HEK293 (cell line): ENCODE data around the gene NPTX1.

Source experiments
- CTCF ChIA-PET: fragments of 350-600 bp; formaldehyde crosslinking; extraction: SDS; loops from one replicate; lab custom pipeline; 2021; ENCODE audit warnings: antibody characterized with exemption; lab: Yijun Ruan, JAX
- POLR2A ChIA-PET: fragments of 300-600 bp; formaldehyde crosslinking; extraction: SDS; loops from one replicate; lab custom pipeline; 2020; ENCODE audit warnings: antibody characterized with exemption, inconsistent platforms; lab: Yijun Ruan, JAX
- H3K27ac ChIP-seq: fragments of 200-500 bp; sonication (Bioruptor generic); 2 replicates; pipeline ENCODE4 v1.5.1; 2014; ENCODE audit warnings: low read depth, low read length, control low read depth, inconsistent platforms; ENCODE audit errors: extremely low read depth
- H3K36me3 ChIP-seq, 2 experiments: fragments of 200-500 bp in 1 of 2; sonication (Bioruptor generic) in 1 of 2; 1 replicate in 1 of 2; 2 replicates in 1 of 2; pipeline ENCODE4 v1.5.1; 2014 to 2017; ENCODE audit warnings: inconsistent platforms in 2 of 2, low read length in 2 of 2; ENCODE audit not compliant: control insufficient read depth in 2 of 2, insufficient read depth in 1 of 2
- H3K4me1 ChIP-seq: fragments of 200-500 bp; sonication (Bioruptor generic); 2 replicates; pipeline ENCODE4 v1.5.1; 2014; ENCODE audit warnings: mild to moderate bottlenecking, low read length, inconsistent platforms; ENCODE audit not compliant: control insufficient read depth, insufficient read depth
- H3K4me3 ChIP-seq: 2 replicates; pipeline ENCODE4 v1.5.1; 2011; ENCODE audit warnings: low read depth, mild to moderate bottlenecking, control low read depth, low read length, moderate library complexity
- H3K9me3 ChIP-seq: fragments of 200-500 bp; sonication (Bioruptor generic); 2 replicates; pipeline ENCODE4 v1.5.1; 2014; ENCODE audit warnings: low read depth, low read length, inconsistent platforms; ENCODE audit not compliant: control insufficient read depth, insufficient read depth
- EGR2 ChIP-seq: fragments of 450-650 bp; formaldehyde crosslinking; IDR thresholded peaks from 2 replicates; pipeline ENCODE4 v1.5.1; 2016; ENCODE audit warnings: low read depth, missing biosample characterization, missing genetic modification characterization
- HOXD13 ChIP-seq: sonication (generic); formaldehyde crosslinking; IDR thresholded peaks from 2 replicates; pipeline ENCODE4 v1.8.0; 2022; ENCODE audit warnings: missing genetic modification reagents, borderline replicate concordance
- MEIS1 ChIP-seq: sonication (generic); formaldehyde crosslinking; IDR thresholded peaks from 2 replicates; pipeline ENCODE4 v1.8.1; 2022; ENCODE audit warnings: missing genetic modification reagents, mild to moderate bottlenecking, borderline replicate concordance
- RBAK ChIP-seq: fragments of 450-650 bp; formaldehyde crosslinking; IDR thresholded peaks from 2 replicates; pipeline ENCODE4 v1.5.1; 2016; ENCODE audit warnings: missing biosample characterization, missing genetic modification characterization
- ZBTB48 ChIP-seq: fragments of 450-650 bp; formaldehyde crosslinking; IDR thresholded peaks from 2 replicates; pipeline ENCODE4 v1.5.1; 2016; ENCODE audit warnings: missing biosample characterization, missing genetic modification characterization
- ZNF121 ChIP-seq: fragments of 450-650 bp; formaldehyde crosslinking; IDR thresholded peaks from 2 replicates; pipeline ENCODE4 v1.5.1; 2016; ENCODE audit warnings: missing biosample characterization, missing genetic modification characterization
- ZNF140 ChIP-seq: fragments of 450-650 bp; formaldehyde crosslinking; IDR thresholded peaks from 2 replicates; pipeline ENCODE4 v1.5.1; 2016; ENCODE audit warnings: missing biosample characterization, missing genetic modification characterization
- ZNF146 ChIP-seq: fragments of 450-650 bp; formaldehyde crosslinking; IDR thresholded peaks from 2 replicates; pipeline ENCODE4 v1.5.1; 2016; ENCODE audit warnings: missing biosample characterization, missing genetic modification characterization
- ZNF184 ChIP-seq: fragments of 450-650 bp; IDR thresholded peaks from 2 replicates; pipeline ENCODE4 v1.5.1; 2018; ENCODE audit warnings: missing biosample characterization, mild to moderate bottlenecking, missing genetic modification characterization
- ZNF248 ChIP-seq: fragments of 450-650 bp; formaldehyde crosslinking; IDR thresholded peaks from 2 replicates; pipeline ENCODE4 v1.5.1; 2017; ENCODE audit warnings: missing biosample characterization, missing genetic modification characterization
- ZNF266 ChIP-seq: fragments of 450-650 bp; formaldehyde crosslinking; IDR thresholded peaks from 2 replicates; pipeline ENCODE4 v1.5.1; 2016; ENCODE audit warnings: missing biosample characterization, missing genetic modification characterization, low read depth
- ZNF391 ChIP-seq: fragments of 450-650 bp; formaldehyde crosslinking; IDR thresholded peaks from 2 replicates; pipeline ENCODE4 v1.5.1; 2016; ENCODE audit warnings: low read depth, missing biosample characterization, missing genetic modification characterization, borderline replicate concordance
- ZNF571 ChIP-seq: fragments of 450-650 bp; formaldehyde crosslinking; IDR thresholded peaks from 2 replicates; pipeline ENCODE4 v1.5.0; 2017; ENCODE audit warnings: missing biosample characterization, missing genetic modification characterization
- ZNF791 ChIP-seq: fragments of 450-650 bp; formaldehyde crosslinking; IDR thresholded peaks from 2 replicates; pipeline ENCODE4 v1.5.1; 2016; ENCODE audit warnings: missing biosample characterization, missing genetic modification characterization
- ZSCAN16 ChIP-seq: fragments of 450-650 bp; formaldehyde crosslinking; IDR thresholded peaks from 2 replicates; pipeline ENCODE4 v1.5.1; 2016; ENCODE audit warnings: missing biosample characterization, missing genetic modification characterization
- ZSCAN30 ChIP-seq: fragments of 450-650 bp; IDR thresholded peaks from 2 replicates; pipeline ENCODE4 v1.5.1; 2018; ENCODE audit warnings: missing biosample characterization, mild to moderate bottlenecking, missing genetic modification characterization, moderate library complexity
- TF ChIP-seq, protein P1 (sequence below): fragments of 450-650 bp; formaldehyde crosslinking; conservative IDR thresholded peaks from 2 replicates; pipeline ENCODE4 v1.5.1; 2016; ENCODE audit warnings: low read depth, missing biosample characterization, missing genetic modification characterization
- TF ChIP-seq, protein P2 (sequence below): fragments of 450-650 bp; formaldehyde crosslinking; IDR thresholded peaks from 2 replicates; pipeline ENCODE4 v1.5.1; 2016; ENCODE audit warnings: missing biosample characterization, missing genetic modification characterization
- TF ChIP-seq, protein P3 (sequence below): fragments of 450-650 bp; formaldehyde crosslinking; IDR thresholded peaks from 2 replicates; pipeline ENCODE4 v1.5.1; 2016; ENCODE audit warnings: missing biosample characterization, missing genetic modification characterization
- TF ChIP-seq, protein P4 (sequence below): fragments of 450-650 bp; formaldehyde crosslinking; IDR thresholded peaks from 2 replicates; pipeline ENCODE4; 2016; ENCODE audit warnings: missing biosample characterization, missing genetic modification characterization
- TF ChIP-seq, protein P5 (sequence below): fragments of 450-650 bp; formaldehyde crosslinking; IDR thresholded peaks from 2 replicates; pipeline ENCODE4 v1.5.1; 2016; ENCODE audit warnings: missing biosample characterization, missing genetic modification characterization

Gene NPTX1

DNA sequence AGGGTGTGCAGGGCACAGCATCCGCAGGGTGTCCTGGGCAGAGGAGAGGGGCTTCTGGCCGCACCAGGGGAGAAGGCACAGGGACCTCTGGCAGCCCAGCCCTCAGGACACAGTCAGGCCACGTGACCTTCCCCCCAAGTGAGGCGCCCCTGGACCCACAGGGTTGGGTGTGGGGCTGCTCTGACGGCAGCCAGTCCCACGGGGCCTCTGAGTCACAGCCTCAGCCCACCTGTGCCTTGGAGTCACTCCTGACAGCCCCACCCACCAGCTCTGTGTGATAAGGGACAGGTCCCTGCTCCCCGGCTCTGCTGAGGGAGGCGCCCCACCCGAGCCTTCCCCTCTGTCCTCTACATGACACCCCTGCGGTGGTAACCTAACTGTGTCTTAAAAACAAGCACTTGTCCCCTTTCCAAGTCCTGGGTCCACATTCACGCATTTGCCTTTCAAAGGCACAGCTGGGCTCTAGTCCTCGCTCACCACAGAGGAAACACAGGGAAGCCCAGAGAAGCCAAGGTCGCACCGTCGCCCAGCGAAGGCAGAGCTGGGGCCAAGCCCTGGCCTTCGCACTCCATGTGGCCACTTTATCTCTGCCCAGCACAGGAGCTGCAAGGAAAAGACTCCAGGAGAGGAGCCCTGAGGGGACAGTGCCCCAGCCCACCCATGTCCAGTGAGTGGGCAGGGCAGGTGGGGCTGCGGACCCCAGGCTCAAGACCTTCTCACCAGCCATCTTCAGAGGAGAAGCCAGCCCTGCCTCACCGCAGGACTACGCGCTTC lies 5.1 kb upstream of the NPTX1 start (continued):
- TF ChIP-seq ZNF184 (tag by site-specific recombination) (no peak), ZSCAN30 (tag by site-specific recombination) (no peak), RBAK (tag by site-specific recombination) (no peak), ZNF266 (tag by site-specific recombination) (no peak)
- TF ChIP-seq, protein P1, sequence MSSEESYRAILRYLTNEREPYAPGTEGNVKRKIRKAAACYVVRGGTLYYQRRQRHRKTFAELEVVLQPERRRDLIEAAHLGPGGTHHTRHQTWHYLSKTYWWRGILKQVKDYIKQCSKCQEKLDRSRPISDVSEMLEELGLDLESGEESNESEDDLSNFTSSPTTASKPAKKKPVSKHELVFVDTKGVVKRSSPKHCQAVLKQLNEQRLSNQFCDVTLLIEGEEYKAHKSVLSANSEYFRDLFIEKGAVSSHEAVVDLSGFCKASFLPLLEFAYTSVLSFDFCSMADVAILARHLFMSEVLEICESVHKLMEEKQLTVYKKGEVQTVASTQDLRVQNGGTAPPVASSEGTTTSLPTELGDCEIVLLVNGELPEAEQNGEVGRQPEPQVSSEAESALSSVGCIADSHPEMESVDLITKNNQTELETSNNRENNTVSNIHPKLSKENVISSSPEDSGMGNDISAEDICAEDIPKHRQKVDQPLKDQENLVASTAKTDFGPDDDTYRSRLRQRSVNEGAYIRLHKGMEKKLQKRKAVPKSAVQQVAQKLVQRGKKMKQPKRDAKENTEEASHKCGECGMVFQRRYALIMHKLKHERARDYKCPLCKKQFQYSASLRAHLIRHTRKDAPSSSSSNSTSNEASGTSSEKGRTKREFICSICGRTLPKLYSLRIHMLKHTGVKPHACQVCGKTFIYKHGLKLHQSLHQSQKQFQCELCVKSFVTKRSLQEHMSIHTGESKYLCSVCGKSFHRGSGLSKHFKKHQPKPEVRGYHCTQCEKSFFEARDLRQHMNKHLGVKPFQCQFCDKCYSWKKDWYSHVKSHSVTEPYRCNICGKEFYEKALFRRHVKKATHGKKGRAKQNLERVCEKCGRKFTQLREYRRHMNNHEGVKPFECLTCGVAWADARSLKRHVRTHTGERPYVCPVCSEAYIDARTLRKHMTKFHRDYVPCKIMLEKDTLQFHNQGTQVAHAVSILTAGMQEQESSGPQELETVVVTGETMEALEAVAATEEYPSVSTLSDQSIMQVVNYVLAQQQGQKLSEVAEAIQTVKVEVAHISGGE (tag by site-specific recombination): no peak
- TF ChIP-seq, protein P2, sequence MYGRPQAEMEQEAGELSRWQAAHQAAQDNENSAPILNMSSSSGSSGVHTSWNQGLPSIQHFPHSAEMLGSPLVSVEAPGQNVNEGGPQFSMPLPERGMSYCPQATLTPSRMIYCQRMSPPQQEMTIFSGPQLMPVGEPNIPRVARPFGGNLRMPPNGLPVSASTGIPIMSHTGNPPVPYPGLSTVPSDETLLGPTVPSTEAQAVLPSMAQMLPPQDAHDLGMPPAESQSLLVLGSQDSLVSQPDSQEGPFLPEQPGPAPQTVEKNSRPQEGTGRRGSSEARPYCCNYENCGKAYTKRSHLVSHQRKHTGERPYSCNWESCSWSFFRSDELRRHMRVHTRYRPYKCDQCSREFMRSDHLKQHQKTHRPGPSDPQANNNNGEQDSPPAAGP (tag by site-specific recombination): peak; percentile 76
- TF ChIP-seq, all 188 proteins: peak for 6

DNA sequence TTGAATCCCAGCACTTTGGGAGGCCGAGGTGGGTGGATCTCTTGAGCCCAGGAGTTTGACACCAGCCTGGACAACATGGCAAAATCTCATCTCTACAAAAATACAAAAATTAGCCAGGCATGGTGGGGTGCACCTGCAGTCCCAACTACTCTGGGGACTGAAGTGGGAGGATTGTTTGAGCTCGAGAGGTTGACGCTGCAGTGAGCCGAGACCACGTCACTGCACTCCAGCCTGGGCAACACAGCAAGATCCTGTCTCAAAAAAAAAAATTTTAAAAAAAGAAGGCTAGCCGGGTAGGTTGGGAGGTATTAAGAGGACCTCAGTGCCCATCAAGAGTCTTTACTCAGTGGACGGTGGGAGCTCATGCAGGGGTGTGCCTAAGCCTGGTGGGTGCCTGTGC lies 3.8 kb upstream of the NPTX1 start:
- ChIA-PET CTCF (interaction anchor here (0.7 to 0.8 kb wide), 2 partner anchors 53 to 95 kb away, joined by 4 to 5 read pairs; no protein-coding TSS in a partner anchor), POLR2A (interaction anchor here (0.7 kb wide), 1 partner anchor 53 kb away, joined by 3 read pairs; no protein-coding TSS in a partner anchor)

DNA sequence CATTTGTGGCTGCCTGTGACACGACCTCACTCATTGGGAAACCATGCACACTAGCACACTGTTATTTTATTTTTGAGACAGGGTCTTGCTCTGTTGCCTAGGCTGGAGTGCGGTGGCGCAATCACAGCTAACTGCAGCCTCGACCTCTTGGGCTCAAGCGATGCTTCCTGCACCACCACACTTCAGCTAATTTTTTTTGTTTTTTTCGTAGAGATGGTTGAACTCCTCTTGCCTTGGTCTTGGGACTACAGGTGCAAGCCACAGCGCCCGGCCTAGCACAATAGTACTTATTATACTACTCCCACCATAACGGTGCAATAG lies 2.8 kb upstream of the NPTX1 start:
- ChIA-PET POLR2A (no interaction called here), CTCF (interaction anchor here (0.7 to 0.9 kb wide), 4 partner anchors 52 to 314 kb away, joined by 3 read pairs; no protein-coding TSS in a partner anchor)
- Histone ChIP-seq H3K9me3 (no peaks in the 10 kb centered on the region), H3K4me1 (peaks cover 7% of the 10 kb centered on the region), H3K4me3 (no peak overlapping the region), H3K36me3 (no peaks in the 10 kb centered on the region), H3K27ac (no peak overlapping the region)
- TF ChIP-seq EGR2 (tag by site-specific recombination): no peak
- TF ChIP-seq, protein P3, sequence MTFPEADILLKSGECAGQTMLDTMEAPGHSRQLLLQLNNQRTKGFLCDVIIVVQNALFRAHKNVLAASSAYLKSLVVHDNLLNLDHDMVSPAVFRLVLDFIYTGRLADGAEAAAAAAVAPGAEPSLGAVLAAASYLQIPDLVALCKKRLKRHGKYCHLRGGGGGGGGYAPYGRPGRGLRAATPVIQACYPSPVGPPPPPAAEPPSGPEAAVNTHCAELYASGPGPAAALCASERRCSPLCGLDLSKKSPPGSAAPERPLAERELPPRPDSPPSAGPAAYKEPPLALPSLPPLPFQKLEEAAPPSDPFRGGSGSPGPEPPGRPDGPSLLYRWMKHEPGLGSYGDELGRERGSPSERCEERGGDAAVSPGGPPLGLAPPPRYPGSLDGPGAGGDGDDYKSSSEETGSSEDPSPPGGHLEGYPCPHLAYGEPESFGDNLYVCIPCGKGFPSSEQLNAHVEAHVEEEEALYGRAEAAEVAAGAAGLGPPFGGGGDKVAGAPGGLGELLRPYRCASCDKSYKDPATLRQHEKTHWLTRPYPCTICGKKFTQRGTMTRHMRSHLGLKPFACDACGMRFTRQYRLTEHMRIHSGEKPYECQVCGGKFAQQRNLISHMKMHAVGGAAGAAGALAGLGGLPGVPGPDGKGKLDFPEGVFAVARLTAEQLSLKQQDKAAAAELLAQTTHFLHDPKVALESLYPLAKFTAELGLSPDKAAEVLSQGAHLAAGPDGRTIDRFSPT: no peak
- TF ChIP-seq ZNF391: no peak
- TF ChIP-seq, protein P4, sequence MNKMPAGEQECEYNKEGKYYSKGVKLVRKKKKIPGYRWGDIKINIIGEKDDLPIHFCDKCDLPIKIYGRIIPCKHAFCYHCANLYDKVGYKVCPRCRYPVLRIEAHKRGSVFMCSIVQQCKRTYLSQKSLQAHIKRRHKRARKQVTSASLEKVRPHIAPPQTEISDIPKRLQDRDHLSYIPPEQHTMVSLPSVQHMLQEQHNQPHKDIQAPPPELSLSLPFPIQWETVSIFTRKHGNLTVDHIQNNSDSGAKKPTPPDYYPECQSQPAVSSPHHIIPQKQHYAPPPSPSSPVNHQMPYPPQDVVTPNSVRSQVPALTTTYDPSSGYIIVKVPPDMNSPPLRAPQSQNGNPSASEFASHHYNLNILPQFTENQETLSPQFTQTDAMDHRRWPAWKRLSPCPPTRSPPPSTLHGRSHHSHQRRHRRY (tag by site-specific recombination): no peak
- no peak for TF ChIP-seq HOXD13
- TF ChIP-seq ZSCAN16 (tag by site-specific recombination): no peak
- no peak for TF ChIP-seq ZNF146 (tag by site-specific recombination)
- no peak for TF ChIP-seq ZNF571
- TF ChIP-seq RBAK (tag by site-specific recombination): no peak
- TF ChIP-seq ZNF248 (tag by site-specific recombination): no peak
- no peak for TF ChIP-seq ZNF140 (tag by site-specific recombination)
- no peak for TF ChIP-seq ZNF791 (tag by site-specific recombination)
- no peak for TF ChIP-seq MEIS1 (CRISPR knock-in tag)
- no peak for TF ChIP-seq ZBTB48

More for the DNA sequence above, 3.8 kb upstream of the NPTX1 start:
- H3K9me3 ChIP-seq: no peaks in the 10 kb centered on the region
- TF ChIP-seq ZNF121 (tag by site-specific recombination): peak; percentile 91
- TF ChIP-seq, protein P5, sequence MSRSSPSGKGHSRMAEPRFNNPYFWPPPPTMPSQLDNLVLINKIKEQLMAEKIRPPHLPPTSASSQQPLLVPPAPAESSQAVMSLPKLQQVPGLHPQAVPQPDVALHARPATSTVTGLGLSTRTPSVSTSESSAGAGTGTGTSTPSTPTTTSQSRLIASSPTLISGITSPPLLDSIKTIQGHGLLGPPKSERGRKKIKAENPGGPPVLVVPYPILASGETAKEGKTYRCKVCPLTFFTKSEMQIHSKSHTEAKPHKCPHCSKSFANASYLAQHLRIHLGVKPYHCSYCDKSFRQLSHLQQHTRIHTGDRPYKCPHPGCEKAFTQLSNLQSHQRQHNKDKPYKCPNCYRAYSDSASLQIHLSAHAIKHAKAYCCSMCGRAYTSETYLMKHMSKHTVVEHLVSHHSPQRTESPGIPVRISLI (tag by site-specific recombination): no peak
- no peak overlapping the region for H3K27ac ChIP-seq
- no peaks in the 10 kb centered on the region for H3K36me3 ChIP-seq
- H3K4me1 ChIP-seq: peaks cover 2% of the 10 kb centered on the region; the same call in 1 of the 2 replicates
- H3K4me3 ChIP-seq: no peak overlapping the region
